HUES64 (cell line): ENCODE measurements around the gene BBS9.
A peak's percentile ranks its signal among the peaks of the same experiment; 100 is the strongest.

ENCODE experiments used
- H3K27ac ChIP-seq: 2 replicates; pipeline ENCODE4 v1.7.0; 2013; ENCODE audit warnings: low read depth, low read length, inconsistent platforms
- H3K27me3 ChIP-seq: 2 replicates; pipeline ENCODE4 v1.6.1; 2013; ENCODE audit warnings: mild to moderate bottlenecking, low read length; ENCODE audit not compliant: insufficient read depth
- H3K36me3 ChIP-seq: 2 replicates; pipeline ENCODE4 v1.6.1; 2013; ENCODE audit warnings: mild to moderate bottlenecking, low read length; ENCODE audit not compliant: insufficient read depth
- H3K4me1 ChIP-seq: 2 replicates; pipeline ENCODE4 v1.6.1; 2013; ENCODE audit warnings: mild to moderate bottlenecking, low read length, moderate library complexity; ENCODE audit not compliant: insufficient read depth
- H3K4me3 ChIP-seq: 2 replicates; pipeline ENCODE4 v1.5.1; 2013; ENCODE audit warnings: mild to moderate bottlenecking, low read length, moderate library complexity
- H3K9ac ChIP-seq: 2 replicates; pipeline ENCODE4 v1.6.1; 2013; ENCODE audit warnings: mild to moderate bottlenecking, low read depth, low read length
- H3K9me3 ChIP-seq: 2 replicates; pipeline ENCODE4 v1.6.1; 2013; ENCODE audit warnings: low read depth, low read length; ENCODE audit not compliant: insufficient read depth
- WGBS: fragments of 150-250, 120-280 bp; methylation state at CpG from one replicate; pipeline ENCODE4 v1.1.7; 2013; ENCODE audit warnings: missing lambda C conversion rate; 5-methylcytosine and 5-hydroxymethylcytosine counted together

Gene BBS9

GRCh38 chr7:33325754-33326484 is 196.6 kb downstream of the BBS9 start:
- Histone ChIP-seq H3K9ac (no peak overlapping the region), H3K4me3 (no peak overlapping the region), H3K27me3 (no peaks in the 10 kb centered on the region), H3K4me1 (no peaks in the 10 kb centered on the region), H3K27ac (no peak overlapping the region), H3K9me3 (no peaks in the 10 kb centered on the region), H3K36me3 (no peaks in the 10 kb centered on the region)
- 92% methylated on average over 4 of the region's 4 CpGs for WGBS

GRCh38 chr7:33326485-33326848 is 197.1 kb downstream of the BBS9 start:
- no peaks in the 10 kb centered on the region for H3K4me1 ChIP-seq
- 86% methylated on average over 3 of the region's 3 CpGs for WGBS
- H3K4me3 ChIP-seq: no peak overlapping the region
- H3K9me3 ChIP-seq: no peaks in the 10 kb centered on the region
- H3K36me3 ChIP-seq: no peaks in the 10 kb centered on the region
- no peaks in the 10 kb centered on the region for H3K27me3 ChIP-seq
- no peak overlapping the region for H3K27ac ChIP-seq
- H3K9ac ChIP-seq: no peak overlapping the region

- Histone ChIP-seq H3K27me3 (no peaks in the 10 kb centered on the region), H3K4me3 (no peak overlapping the region), H3K27ac (no peak overlapping the region), H3K36me3 (no peaks in the 10 kb centered on the region), H3K4me1 (no peaks in the 10 kb centered on the region), H3K9me3 (no peaks in the 10 kb centered on the region), H3K9ac (no peak overlapping the region)
- WGBS: 89% methylated on average over 1 of the region's 1 CpG
These were observed 198.1 kb downstream of the BBS9 start for GRCh38 chr7:33327427-33327826.

- Histone ChIP-seq H3K9ac (no peak overlapping the region), H3K27me3 (no peaks in the 10 kb centered on the region), H3K4me1 (no peaks in the 10 kb centered on the region), H3K4me3 (no peak overlapping the region), H3K9me3 (no peaks in the 10 kb centered on the region), H3K36me3 (no peaks in the 10 kb centered on the region), H3K27ac (no peak overlapping the region)
- WGBS: 48% methylated on average over 3 of the region's 3 CpGs
These were observed 205.0 kb downstream of the BBS9 start for GRCh38 chr7:33334349-33334748.

GRCh38 chr7:33336820-33337219 is 207.5 kb downstream of the BBS9 start:
- Histone ChIP-seq H3K9me3 (no peaks in the 10 kb centered on the region), H3K9ac (no peak overlapping the region), H3K27ac (no peak overlapping the region), H3K4me1 (no peaks in the 10 kb centered on the region), H3K27me3 (no peaks in the 10 kb centered on the region), H3K4me3 (no peak overlapping the region), H3K36me3 (no peaks in the 10 kb centered on the region)
- 100% methylated on average over 1 of the region's 2 CpGs for WGBS

- Histone ChIP-seq H3K9ac (no peak overlapping the region), H3K4me3 (no peak overlapping the region), H3K9me3 (no peaks in the 10 kb centered on the region), H3K27me3 (no peaks in the 10 kb centered on the region), H3K36me3 (no peaks in the 10 kb centered on the region), H3K4me1 (no peaks in the 10 kb centered on the region), H3K27ac (no peak overlapping the region)
- WGBS: 83% methylated on average over 3 of the region's 3 CpGs
These were observed 209.9 kb downstream of the BBS9 start for GRCh38 chr7:33339074-33339790.

GRCh38 chr7:33346055-33346454 is 216.7 kb downstream of the BBS9 start:
- Histone ChIP-seq H3K36me3 (no peaks in the 10 kb centered on the region), H3K9ac (no peak overlapping the region), H3K4me3 (no peak overlapping the region), H3K4me1 (no peaks in the 10 kb centered on the region), H3K9me3 (no peaks in the 10 kb centered on the region), H3K27me3 (no peaks in the 10 kb centered on the region), H3K27ac (no peak overlapping the region)
- 94% methylated on average over 3 of the region's 3 CpGs for WGBS

GRCh38 chr7:33350577-33350976 is 221.2 kb downstream of the BBS9 start:
- peaks cover 18% of the 10 kb centered on the region for H3K4me1 ChIP-seq
- no peak overlapping the region for H3K9ac ChIP-seq
- no peaks in the 10 kb centered on the region for H3K36me3 ChIP-seq
- WGBS: 97% methylated on average over 7 of the region's 7 CpGs
- H3K4me3 ChIP-seq: no peak overlapping the region
- no peaks in the 10 kb centered on the region for H3K27me3 ChIP-seq
- no peak overlapping the region for H3K27ac ChIP-seq
- H3K9me3 ChIP-seq: no peaks in the 10 kb centered on the region

- H3K36me3 ChIP-seq: no peaks in the 10 kb centered on the region
- WGBS: 91% methylated on average over 8 of the region's 9 CpGs
- H3K4me3 ChIP-seq: peak overlapping the region; percentile 35
- H3K27ac ChIP-seq: peak overlapping the region; percentile 42
- H3K9ac ChIP-seq: peak overlapping the region; percentile 29; the same call in 1 of the 2 replicates
- no peaks in the 10 kb centered on the region for H3K9me3 ChIP-seq
- peaks cover 18% of the 10 kb centered on the region for H3K4me1 ChIP-seq
- no peaks in the 10 kb centered on the region for H3K27me3 ChIP-seq
These were observed 222.3 kb downstream of the BBS9 start for GRCh38 chr7:33351709-33352108.

- no peaks in the 10 kb centered on the region for H3K36me3 ChIP-seq
- 92% methylated on average over 4 of the region's 5 CpGs for WGBS
- H3K9ac ChIP-seq: no peak overlapping the region
- H3K9me3 ChIP-seq: no peaks in the 10 kb centered on the region
- H3K4me1 ChIP-seq: peaks cover 28% of the 10 kb centered on the region
- H3K4me3 ChIP-seq: peak overlapping the region; percentile 23
- H3K27ac ChIP-seq: no peak overlapping the region
- H3K27me3 ChIP-seq: no peaks in the 10 kb centered on the region
These were observed 224.8 kb downstream of the BBS9 start for GRCh38 chr7:33354201-33354600.

- no peaks in the 10 kb centered on the region for H3K9me3 ChIP-seq
- WGBS: no CpG with 5 or more reads among the region's 1 CpG
- H3K9ac ChIP-seq: no peak overlapping the region
- no peak overlapping the region for H3K4me3 ChIP-seq
- no peaks in the 10 kb centered on the region for H3K36me3 ChIP-seq
- no peak overlapping the region for H3K27ac ChIP-seq
- H3K4me1 ChIP-seq: peaks cover 28% of the 10 kb centered on the region
- no peaks in the 10 kb centered on the region for H3K27me3 ChIP-seq
These were observed 226.0 kb downstream of the BBS9 start for GRCh38 chr7:33355386-33355785.
